Activated naive CD8-positive, alpha-beta T cell treated with anti-CD3 and anti-CD28 coated beads, Interleukin-2, amount 10 ng/mL, durations not matched to agents 7 days and 5 days (primary cell): ENCODE measurements around the gene DNAH9. TPM values are rescaled to one million over a fixed set of nuclear protein-coding genes. Genes with fewer than 3 reads are reported as not detected.
"Not testable (repeated sequence)": the region's sequence is repeated elsewhere in the genome, so short reads cannot be mapped to it uniquely, and the experiment has no call there.

Source experiments
- ATAC-seq: fragments of 150-1000 bp; cut with Tn5 transposase; one replicate; pipeline ENCODE4 v1.10.0; 2021; ENCODE audit warnings: low read depth, moderate library complexity
- POLR2A ChIA-PET: fragments of 350-600 bp; sonication (Branson Sonifier 250); formaldehyde crosslinking; loops from one replicate; lab custom pipeline; 2021; ENCODE audit warnings: antibody characterized with exemption; lab: Charles Lee
- DNase-seq: peaks from one replicate; pipeline ENCODE4 v3.0.0; 2021
- H3K27ac Mint-ChIP-seq: one replicate; pipeline ENCODE4 v1.8.0; 2022; ENCODE audit warnings: mild to moderate bottlenecking, mixed read lengths
- H3K27me3 Mint-ChIP-seq: one replicate; pipeline ENCODE4 v1.8.0; 2022; ENCODE audit warnings: mild to moderate bottlenecking, moderate library complexity, mixed read lengths
- H3K36me3 Mint-ChIP-seq: one replicate; pipeline ENCODE4 v1.8.0; 2021; ENCODE audit warnings: mild to moderate bottlenecking, mixed read lengths
- H3K4me1 Mint-ChIP-seq: one replicate; pipeline ENCODE4 v1.8.0; 2021; ENCODE audit warnings: mixed read lengths
- H3K4me3 Mint-ChIP-seq: one replicate; pipeline ENCODE4 v1.8.0; 2022; ENCODE audit warnings: mild to moderate bottlenecking, moderate library complexity, mixed read lengths
- H3K9me3 Mint-ChIP-seq: one replicate; pipeline ENCODE4 v1.8.0; 2021; ENCODE audit warnings: mixed read lengths
- total RNA-seq, 2 experiments: library from RNA; stranded (reverse); gene quantifications; one replicate each; pipeline ENCODE4 v1.2.3, GENCODE V29; 2021

DNAH9 gene
- total RNA-seq, 2 experiments from 2014 or later, result not detected

GRCh38 chr17:11916091-11916490 lies 317.8 kb downstream of the DNAH9 start:
- no peak overlapping the region for H3K27ac Mint-ChIP-seq
- H3K9me3 Mint-ChIP-seq, result peaks cover 8% of the 10 kb centered on the region
- POLR2A ChIA-PET, result no interaction called here
- ATAC-seq, result no peak
- H3K36me3 Mint-ChIP-seq, result no peaks in the 10 kb centered on the region
- no peak overlapping the region for H3K4me3 Mint-ChIP-seq
- peaks cover 2% of the 10 kb centered on the region for H3K27me3 Mint-ChIP-seq
- DNase-seq, result no peak
- H3K4me1 Mint-ChIP-seq, result no peaks in the 10 kb centered on the region

- POLR2A ChIA-PET, result no interaction called here
- H3K4me3 Mint-ChIP-seq, result no peak overlapping the region
- H3K27ac Mint-ChIP-seq, result no peak overlapping the region
- peaks cover 2% of the 10 kb centered on the region for H3K27me3 Mint-ChIP-seq
- peaks cover 4% of the 10 kb centered on the region for H3K9me3 Mint-ChIP-seq
- DNase-seq (no peak), ATAC-seq (no peak)
- H3K4me1 Mint-ChIP-seq, result no peaks in the 10 kb centered on the region
- no peaks in the 10 kb centered on the region for H3K36me3 Mint-ChIP-seq
These were observed 319.1 kb downstream of the DNAH9 start for GRCh38 chr17:11917415-11917814.

- no peak overlapping the region for H3K4me3 Mint-ChIP-seq
- POLR2A ChIA-PET, result no interaction called here
These were observed 323.0 kb downstream of the DNAH9 start for GRCh38 chr17:11921296-11921695.

GRCh38 chr17:11922638-11923037 lies 324.4 kb downstream of the DNAH9 start:
- Mint-ChIP-seq H3K36me3 (no peaks in the 10 kb centered on the region), H3K27ac (no peak overlapping the region), H3K4me3 (no peak overlapping the region), H3K9me3 (peaks cover 4% of the 10 kb centered on the region), H3K4me1 (no peaks in the 10 kb centered on the region), H3K27me3 (no peaks in the 10 kb centered on the region)
- ATAC-seq, result no peak
- POLR2A ChIA-PET, result no interaction called here
- no peak for DNase-seq

More at GRCh38 chr17:11921296-11921695, 323.0 kb downstream of the DNAH9 start:
- Mint-ChIP-seq H3K27ac (no peak overlapping the region), H3K36me3 (no peaks in the 10 kb centered on the region), H3K27me3 (peaks cover 2% of the 10 kb centered on the region), H3K4me1 (no peaks in the 10 kb centered on the region), H3K9me3 (peaks cover 4% of the 10 kb centered on the region)
- DNase-seq, result no peak
- ATAC-seq, result no peak

GRCh38 chr17:11924076-11924475 lies 325.8 kb downstream of the DNAH9 start:
- POLR2A ChIA-PET, result no interaction called here
- no peak for DNase-seq
- H3K27me3 Mint-ChIP-seq, result no peaks in the 10 kb centered on the region
- no peaks in the 10 kb centered on the region for H3K36me3 Mint-ChIP-seq
- no peak overlapping the region for H3K27ac Mint-ChIP-seq
- H3K4me3 Mint-ChIP-seq, result no peak overlapping the region
- peaks cover 2% of the 10 kb centered on the region for H3K9me3 Mint-ChIP-seq
- no peaks in the 10 kb centered on the region for H3K4me1 Mint-ChIP-seq
- no peak for ATAC-seq

- POLR2A ChIA-PET, result no interaction called here
- H3K27ac Mint-ChIP-seq, result no peak overlapping the region
- DNase-seq (no peak), ATAC-seq (no peak)
- H3K36me3 Mint-ChIP-seq, result no peaks in the 10 kb centered on the region
- H3K27me3 Mint-ChIP-seq, result no peaks in the 10 kb centered on the region
- H3K9me3 Mint-ChIP-seq, result no peaks in the 10 kb centered on the region
- no peaks in the 10 kb centered on the region for H3K4me1 Mint-ChIP-seq
- no peak overlapping the region for H3K4me3 Mint-ChIP-seq
These were observed 327.2 kb downstream of the DNAH9 start for GRCh38 chr17:11925262-11926021.

GRCh38 chr17:11928436-11928835 lies 330.2 kb downstream of the DNAH9 start:
- DNase-seq (no peak), ATAC-seq (no peak)
- Mint-ChIP-seq H3K27ac (no peak overlapping the region), H3K9me3 (no peaks in the 10 kb centered on the region), H3K4me3 (no peak overlapping the region), H3K27me3 (no peaks in the 10 kb centered on the region), H3K4me1 (no peaks in the 10 kb centered on the region), H3K36me3 (no peaks in the 10 kb centered on the region)
- POLR2A ChIA-PET, result no interaction called here

GRCh38 chr17:11932337-11932898 lies 334.1 kb downstream of the DNAH9 start:
- Mint-ChIP-seq H3K36me3 (no peaks in the 10 kb centered on the region), H3K9me3 (no peaks in the 10 kb centered on the region), H3K27me3 (no peaks in the 10 kb centered on the region), H3K27ac (no peak overlapping the region), H3K4me1 (no peaks in the 10 kb centered on the region), H3K4me3 (no peak overlapping the region)
- DNase-seq, result no peak
- POLR2A ChIA-PET, result no interaction called here
- no peak for ATAC-seq

- Mint-ChIP-seq H3K9me3 (no peaks in the 10 kb centered on the region), H3K27me3 (no peaks in the 10 kb centered on the region), H3K36me3 (no peaks in the 10 kb centered on the region), H3K27ac (no peak overlapping the region), H3K4me3 (no peak overlapping the region), H3K4me1 (no peaks in the 10 kb centered on the region)
- ATAC-seq (no peak), DNase-seq (no peak)
- POLR2A ChIA-PET, result no interaction called here
These were observed 337.6 kb downstream of the DNAH9 start for GRCh38 chr17:11935734-11936406.

GRCh38 chr17:11940904-11941303 lies 342.6 kb downstream of the DNAH9 start:
- H3K4me3 Mint-ChIP-seq, result no peak overlapping the region
- no peaks in the 10 kb centered on the region for H3K27me3 Mint-ChIP-seq
- no peak for DNase-seq
- POLR2A ChIA-PET, result no interaction called here
- H3K4me1 Mint-ChIP-seq, result no peaks in the 10 kb centered on the region
- no peak for ATAC-seq
- H3K36me3 Mint-ChIP-seq, result no peaks in the 10 kb centered on the region
- no peaks in the 10 kb centered on the region for H3K9me3 Mint-ChIP-seq
- no peak overlapping the region for H3K27ac Mint-ChIP-seq

- H3K9me3 Mint-ChIP-seq, POLR2A ChIA-PET, H3K27me3 Mint-ChIP-seq, H3K27ac Mint-ChIP-seq, H3K4me1 Mint-ChIP-seq, ATAC-seq, H3K36me3 Mint-ChIP-seq, H3K4me3 Mint-ChIP-seq, DNase-seq: not testable (repeated sequence)
These were observed 344.8 kb downstream of the DNAH9 start for GRCh38 chr17:11943086-11943485.

- no peak overlapping the region for H3K27ac Mint-ChIP-seq
- H3K4me3 Mint-ChIP-seq, result no peak overlapping the region
- H3K36me3 Mint-ChIP-seq, result no peaks in the 10 kb centered on the region
- H3K4me1 Mint-ChIP-seq, result no peaks in the 10 kb centered on the region
- POLR2A ChIA-PET, result no interaction called here
- no peak for DNase-seq
- H3K27me3 Mint-ChIP-seq, result no peaks in the 10 kb centered on the region
- no peaks in the 10 kb centered on the region for H3K9me3 Mint-ChIP-seq
- no peak for ATAC-seq
These were observed 345.6 kb downstream of the DNAH9 start for GRCh38 chr17:11943759-11944347.

- Mint-ChIP-seq H3K4me3 (no peak overlapping the region), H3K27ac (no peak overlapping the region), H3K9me3 (no peaks in the 10 kb centered on the region), H3K36me3 (no peaks in the 10 kb centered on the region), H3K4me1 (no peaks in the 10 kb centered on the region), H3K27me3 (no peaks in the 10 kb centered on the region)
- no peak for DNase-seq
- ATAC-seq, result no peak
- POLR2A ChIA-PET, result no interaction called here
These were observed 346.3 kb downstream of the DNAH9 start for GRCh38 chr17:11944587-11944986.
